ENCODE measurements around the gene BRINP3. TPM values are rescaled to one million over a fixed set of nuclear protein-coding genes. Genes with fewer than 3 reads are reported as not detected.

The BRINP3 gene
- total and polyA plus RNA-seq, 12 donors: 0.10 to 3.0 (median 0.83) TPM; not detected in 5

- no peak for DNase-seq
- no peaks in the 10 kb centered on the region for H3K36me3 ChIP-seq (replicated peaks in 1 of 2)
- TF ChIP-seq POLR2A (IDR thresholded peaks at IDR 0.05) (no peak), CTCF (IDR thresholded peaks at IDR 0.05) (no peak)
- no peaks in the 10 kb centered on the region for H3K4me1 ChIP-seq (replicated peaks in 1 of 2)
- H3K27ac ChIP-seq: no peak overlapping the region
- H3K27me3 ChIP-seq: no peaks in the 10 kb centered on the region
- H3K4me3 ChIP-seq: no peak overlapping the region
- 73 to 90% (median 78%) methylated on average over 2 of the region's 2 CpGs for WGBS, 4 donors
- intact Hi-C loops (cut with DNase I): no loop called here
- no peaks in the 10 kb centered on the region for H3K9me3 ChIP-seq (replicated peaks in 1 of 3)
These were observed 318.5 kb downstream of the BRINP3 start for GRCh38 chr1:190159146-190159545.

- WGBS, 4 donors: 45 to 60% (median 52%) methylated on average over 2 of the region's 2 CpGs
- DNase-seq: no peak
- intact Hi-C loops (cut with DNase I): no loop called here
- Histone ChIP-seq H3K4me1 (replicated peaks in 1 of 2) (no peaks in the 10 kb centered on the region), H3K4me3 (no peak overlapping the region), H3K27me3 (no peaks in the 10 kb centered on the region), H3K36me3 (replicated peaks in 1 of 2) (no peaks in the 10 kb centered on the region), H3K27ac (no peak overlapping the region), H3K9me3 (replicated peaks in 1 of 3) (no peaks in the 10 kb centered on the region)
- TF ChIP-seq CTCF (IDR thresholded peaks at IDR 0.05): no peak
- TF ChIP-seq POLR2A (IDR thresholded peaks at IDR 0.05): no peak
These were observed 322.9 kb downstream of the BRINP3 start for GRCh38 chr1:190154744-190155143.

GRCh38 chr1:190147616-190148015, 330.0 kb downstream of the BRINP3 start:
- 59 to 73% (median 65%) methylated on average over 2 of the region's 2 CpGs for WGBS, 4 donors
- intact Hi-C loops (cut with DNase I): no loop called here

GRCh38 chr1:190144650-190145049, 333.0 kb downstream of the BRINP3 start:
- Histone ChIP-seq H3K4me1 (replicated peaks in 1 of 2) (no peaks in the 10 kb centered on the region), H3K27me3 (no peaks in the 10 kb centered on the region), H3K9me3 (replicated peaks in 1 of 3) (no peaks in the 10 kb centered on the region), H3K36me3 (replicated peaks in 1 of 2) (no peaks in the 10 kb centered on the region), H3K27ac (no peak overlapping the region), H3K4me3 (no peak overlapping the region)
- TF ChIP-seq CTCF (IDR thresholded peaks at IDR 0.05) (no peak), POLR2A (IDR thresholded peaks at IDR 0.05) (no peak)
- no peak for DNase-seq
- WGBS, 4 donors: 58 to 74% (median 72%) methylated on average over 2 of the region's 2 CpGs
- intact Hi-C loops (cut with DNase I): no loop called here

More at GRCh38 chr1:190147616-190148015, 330.0 kb downstream of the BRINP3 start:
- H3K36me3 ChIP-seq (replicated peaks in 1 of 2): no peaks in the 10 kb centered on the region
- DNase-seq: no peak
- TF ChIP-seq CTCF (IDR thresholded peaks at IDR 0.05): no peak
- TF ChIP-seq POLR2A (IDR thresholded peaks at IDR 0.05): no peak
- no peaks in the 10 kb centered on the region for H3K9me3 ChIP-seq (replicated peaks in 1 of 3)
- H3K4me3 ChIP-seq: no peak overlapping the region
- no peak overlapping the region for H3K27ac ChIP-seq
- no peaks in the 10 kb centered on the region for H3K4me1 ChIP-seq (replicated peaks in 1 of 2)
- H3K27me3 ChIP-seq: no peaks in the 10 kb centered on the region

Data from adrenal gland (tissue), 12 donors.